ENCODE measurements around the gene EIF3D. TPM values are rescaled to one million over a fixed set of nuclear protein-coding genes. Genes with fewer than 3 reads are reported as not detected.

Gene EIF3D
- total RNA-seq, 2 donors from 2014 or later = 141 to 250 TPM

- TF ChIP-seq CTCF (IDR thresholded peaks at IDR 0.05) = no peak
- no peaks in the 10 kb centered on the region for H3K27me3 ChIP-seq (replicated peaks; ENCODE audit: insufficient read depth)
- H3K9me3 ChIP-seq = no peaks in the 10 kb centered on the region
- H3K4me1 ChIP-seq (ENCODE audit: control insufficient read depth in 1 of 2, low read depth in 2 of 2) = peaks cover 0 to 6% of the 10 kb centered on the region in 2 donors
- H3K4me3 ChIP-seq = no peak overlapping the region
- no peak overlapping the region for H3K27ac ChIP-seq
- ATAC-seq (ENCODE audit: insufficient number of reproducible peaks, low FRiP score, low read depth) = no peak
- no peak for DNase-seq (ENCODE audit: low spot score)
- peaks cover 70% of the 10 kb centered on the region for H3K36me3 ChIP-seq
These were observed 16.0 kb downstream of the EIF3D start for GRCh38 chr22:36512991-36513390.

- DNase-seq (ENCODE audit: low spot score) = no peak
- Histone ChIP-seq H3K36me3 (peaks cover 64% of the 10 kb centered on the region), H3K27ac (no peak overlapping the region), H3K27me3 (replicated peaks; ENCODE audit: insufficient read depth) (no peaks in the 10 kb centered on the region), H3K4me1 (ENCODE audit: control insufficient read depth in 1 of 2, low read depth in 2 of 2) (peaks cover 3 to 10% of the 10 kb centered on the region in 2 donors), H3K4me3 (no peak overlapping the region), H3K9me3 (no peaks in the 10 kb centered on the region)
- no peak for ATAC-seq (ENCODE audit: insufficient number of reproducible peaks, low FRiP score, low read depth)
- no peak for TF ChIP-seq CTCF (IDR thresholded peaks at IDR 0.05)
These were observed 16.6 kb downstream of the EIF3D start for GRCh38 chr22:36512333-36512732.

- no peaks in the 10 kb centered on the region for H3K9me3 ChIP-seq
- no peak for ATAC-seq (ENCODE audit: insufficient number of reproducible peaks, low FRiP score, low read depth)
- H3K36me3 ChIP-seq = peaks cover 53% of the 10 kb centered on the region
- peaks cover 4 to 19% of the 10 kb centered on the region in 2 donors for H3K4me1 ChIP-seq (ENCODE audit: control insufficient read depth in 1 of 2, low read depth in 2 of 2)
- H3K27ac ChIP-seq = no peak overlapping the region
- H3K27me3 ChIP-seq (replicated peaks; ENCODE audit: insufficient read depth) = no peaks in the 10 kb centered on the region
- TF ChIP-seq CTCF (IDR thresholded peaks at IDR 0.05) = peak; percentile 49
- DNase-seq (ENCODE audit: low spot score) = no peak
- no peak overlapping the region for H3K4me3 ChIP-seq
These were observed 17.7 kb downstream of the EIF3D start for GRCh38 chr22:36510966-36511881.

GRCh38 chr22:36510384-36510783 lies 18.6 kb downstream of the EIF3D start:
- H3K9me3 ChIP-seq = no peaks in the 10 kb centered on the region
- peaks cover 4 to 22% of the 10 kb centered on the region in 2 donors for H3K4me1 ChIP-seq (ENCODE audit: control insufficient read depth in 1 of 2, low read depth in 2 of 2)
- no peak for DNase-seq (ENCODE audit: low spot score)
- peaks cover 45% of the 10 kb centered on the region for H3K36me3 ChIP-seq
- no peaks in the 10 kb centered on the region for H3K27me3 ChIP-seq (replicated peaks; ENCODE audit: insufficient read depth)
- H3K4me3 ChIP-seq = no peak overlapping the region
- H3K27ac ChIP-seq = no peak overlapping the region
- no peak for ATAC-seq (ENCODE audit: insufficient number of reproducible peaks, low FRiP score, low read depth)
- no peak for TF ChIP-seq CTCF (IDR thresholded peaks at IDR 0.05)

GRCh38 chr22:36507518-36508010 lies 21.4 kb downstream of the EIF3D start:
- no peaks in the 10 kb centered on the region for H3K27me3 ChIP-seq (replicated peaks; ENCODE audit: insufficient read depth)
- no peaks in the 10 kb centered on the region for H3K9me3 ChIP-seq
- no peak for TF ChIP-seq CTCF (IDR thresholded peaks at IDR 0.05)
- peak overlapping the region; percentile 69 for H3K4me3 ChIP-seq
- peaks cover 19% of the 10 kb centered on the region for H3K36me3 ChIP-seq
- H3K27ac ChIP-seq = peak overlapping the region; percentile 35 to 51
- DNase-seq (ENCODE audit: low spot score) (no peak), ATAC-seq (ENCODE audit: insufficient number of reproducible peaks, low FRiP score, low read depth) (no peak)
- peaks cover 4 to 26% of the 10 kb centered on the region in 2 donors for H3K4me1 ChIP-seq (ENCODE audit: control insufficient read depth in 1 of 2, low read depth in 2 of 2)

All from thoracic aorta (tissue), 2 donors.